Esophagus squamous epithelium (tissue), 5 donors: ENCODE results near the gene APMAP. TPM values are rescaled to one million over a fixed set of nuclear protein-coding genes. Genes with fewer than 3 reads are reported as not detected.
A peak's percentile ranks its signal among the peaks of the same experiment; 100 is the strongest.

Source experiments
- DNase-seq: peaks from one replicate; lab custom pipeline; 2025; lab: John Stamatoyannopoulos, UW
- H3K27ac ChIP-seq, 4 donors: fragments of 200-600 bp; sonication (generic); one replicate each; pipeline ENCODE4 v1.5.1; 2016 to 2019; ENCODE audit warnings: mild to moderate bottlenecking in 1 of 4
- H3K27me3 ChIP-seq, 4 donors: fragments of 200-600 bp; sonication (generic); 1 replicate in 3 of 4; 2 replicates in 1 of 4; pipeline versions ENCODE4 v1.5.1 to v1.6.0; 2017 to 2021; ENCODE audit warnings: antibody characterized with exemption in 1 of 4
- H3K36me3 ChIP-seq, 3 donors: fragments of 200-600 bp; sonication (generic); one replicate each; pipeline ENCODE4 v1.5.1; 2016 to 2019
- H3K4me1 ChIP-seq, 3 donors: fragments of 200-600 bp; sonication (generic); one replicate each; pipeline ENCODE4 v1.5.1; 2017 to 2019
- H3K4me3 ChIP-seq, 4 donors: fragments of 200-600 bp; sonication (generic); 1 replicate in 3 of 4; 2 replicates in 1 of 4; pipeline ENCODE4 v1.5.1; 2016 to 2019; ENCODE audit warnings: mild to moderate bottlenecking in 2 of 4, moderate library complexity in 1 of 4
- H3K9me3 ChIP-seq, 3 donors: fragments of 200-600 bp; sonication (generic); one replicate each; pipeline ENCODE4 v1.5.1; 2016 to 2019
- CTCF ChIP-seq, 6 experiments: fragments of 450-650 bp in 4 of 6; fragments of 200-600 bp in 2 of 6; sonication (generic) in 2 of 6; IDR thresholded peaks; one replicate each; pipeline ENCODE4 v1.5.1; 2016 to 2019; ENCODE audit warnings: antibody characterized with exemption in 6 of 6, mild to moderate bottlenecking in 4 of 6, moderate library complexity in 4 of 6
- POLR2A ChIP-seq, 4 donors: fragments of 450-650 bp; IDR thresholded peaks; one replicate each; pipeline ENCODE4 v1.6.1; 2017; ENCODE audit warnings: antibody characterized with exemption in 4 of 4, mild to moderate bottlenecking in 4 of 4, moderate library complexity in 3 of 4
- WGBS, 2 donors: methylation state at CpG; one replicate each; pipeline ENCODE4 v1.1.5; 2018; 5-methylcytosine and 5-hydroxymethylcytosine counted together
- intact Hi-C: fragments of 100-400 bp; cut with DNase I; formaldehyde crosslinking; loops from one replicate; pipeline ENCODE4 v1.15.0; 2022
- total RNA-seq, 4 donors: library from RNA; depleted of rRNA; stranded (reverse); fragments of >200 nt; gene quantifications; one replicate each; pipeline ENCODE4 v1.1.0, GENCODE V29; 2016
- donor health status: DM: yes; HTN: yes; CAD: no.

APMAP gene
- total RNA-seq, 4 donors from 2014 or later: 16.7 to 38.4 (median 25.6) TPM

GRCh38 chr20:24984961-24985640 lies 7.5 kb downstream of the APMAP start:
- Histone ChIP-seq H3K4me3 (no peak overlapping the region), H3K36me3 (peaks cover 0 to 33% (median 5%) of the 10 kb centered on the region in 3 donors), H3K4me1 (peaks cover 0 to 6% (median 4%) of the 10 kb centered on the region in 3 donors), H3K9me3 (peaks cover 0 to 4% (median 0%) of the 10 kb centered on the region in 3 donors), H3K27ac (no peak overlapping the region), H3K27me3 (no peaks in the 10 kb centered on the region)
- TF ChIP-seq CTCF (IDR thresholded peaks at IDR 0.05) (no peak), POLR2A (IDR thresholded peaks at IDR 0.05) (no peak)
- 56 to 59% methylated on average over 3 of the region's 3 CpGs for WGBS, 2 donors
- intact Hi-C loops: no loop called here
- DNase-seq: no peak

- no peak overlapping the region for H3K27ac ChIP-seq
Measured at GRCh38 chr20:24983896-24984295, 8.7 kb downstream of the APMAP start.

GRCh38 chr20:24981790-24982189 lies 10.8 kb downstream of the APMAP start:
- Histone ChIP-seq H3K36me3 (peaks cover 0 to 66% (median 5%) of the 10 kb centered on the region in 3 donors), H3K4me3 (no peak overlapping the region), H3K9me3 (peaks cover 0 to 4% (median 0%) of the 10 kb centered on the region in 3 donors), H3K27me3 (no peaks in the 10 kb centered on the region), H3K27ac (peak overlapping the region in 1 of 4 donors; percentile 40), H3K4me1 (peaks cover 0 to 7% (median 6%) of the 10 kb centered on the region in 3 donors)
- TF ChIP-seq CTCF (IDR thresholded peaks at IDR 0.05): no peak
- TF ChIP-seq POLR2A (IDR thresholded peaks at IDR 0.05): no peak
- 60 to 100% methylated on average over 1 to 3 of the region's 3 CpGs for WGBS, 2 donors
- DNase-seq: no peak
- intact Hi-C loops: no loop called here

More at GRCh38 chr20:24983896-24984295, 8.7 kb downstream of the APMAP start:
- DNase-seq: no peak
- WGBS, 2 donors: 86 to 93% methylated on average over 5 to 7 of the region's 8 CpGs
- Histone ChIP-seq H3K4me1 (peaks cover 0 to 6% (median 4%) of the 10 kb centered on the region in 3 donors), H3K4me3 (no peak overlapping the region), H3K27me3 (no peaks in the 10 kb centered on the region), H3K36me3 (peaks cover 0 to 45% (median 5%) of the 10 kb centered on the region in 3 donors), H3K9me3 (peaks cover 0 to 4% (median 0%) of the 10 kb centered on the region in 3 donors)
- TF ChIP-seq POLR2A (IDR thresholded peaks at IDR 0.05): no peak
- TF ChIP-seq CTCF (IDR thresholded peaks at IDR 0.05): no peak
- intact Hi-C loops: no loop called here

GRCh38 chr20:24981282-24981681 lies 11.3 kb downstream of the APMAP start:
- 67 to 75% methylated on average over 4 of the region's 4 CpGs for WGBS, 2 donors
- H3K4me3 ChIP-seq: no peak overlapping the region
- H3K27ac ChIP-seq: peak overlapping the region in 1 of 4 donors; percentile 29
- no peak for TF ChIP-seq CTCF (IDR thresholded peaks at IDR 0.05)
- no peak for TF ChIP-seq POLR2A (IDR thresholded peaks at IDR 0.05)
- H3K9me3 ChIP-seq: peaks cover 0 to 4% (median 0%) of the 10 kb centered on the region in 3 donors
- H3K4me1 ChIP-seq: peaks cover 0 to 7% (median 6%) of the 10 kb centered on the region in 3 donors
- intact Hi-C loops: no loop called here
- H3K27me3 ChIP-seq: no peaks in the 10 kb centered on the region
- no peak for DNase-seq
- peaks cover 0 to 71% (median 5%) of the 10 kb centered on the region in 3 donors for H3K36me3 ChIP-seq
